GM18520 (cell line): ENCODE data around the gene TMCO1.
"Not testable (repeated sequence)": the region's sequence is repeated elsewhere in the genome, so short reads cannot be mapped to it uniquely, and the experiment has no call there.

Source experiments
- ATAC-seq: cut with Tn5 transposase; IDR thresholded peaks from one replicate; pipeline ENCODE4 v1.9.1; 2021; ENCODE audit not compliant: unreplicated experiment

Gene TMCO1, protein sequence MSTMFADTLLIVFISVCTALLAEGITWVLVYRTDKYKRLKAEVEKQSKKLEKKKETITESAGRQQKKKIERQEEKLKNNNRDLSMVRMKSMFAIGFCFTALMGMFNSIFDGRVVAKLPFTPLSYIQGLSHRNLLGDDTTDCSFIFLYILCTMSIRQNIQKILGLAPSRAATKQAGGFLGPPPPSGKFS

DNA sequence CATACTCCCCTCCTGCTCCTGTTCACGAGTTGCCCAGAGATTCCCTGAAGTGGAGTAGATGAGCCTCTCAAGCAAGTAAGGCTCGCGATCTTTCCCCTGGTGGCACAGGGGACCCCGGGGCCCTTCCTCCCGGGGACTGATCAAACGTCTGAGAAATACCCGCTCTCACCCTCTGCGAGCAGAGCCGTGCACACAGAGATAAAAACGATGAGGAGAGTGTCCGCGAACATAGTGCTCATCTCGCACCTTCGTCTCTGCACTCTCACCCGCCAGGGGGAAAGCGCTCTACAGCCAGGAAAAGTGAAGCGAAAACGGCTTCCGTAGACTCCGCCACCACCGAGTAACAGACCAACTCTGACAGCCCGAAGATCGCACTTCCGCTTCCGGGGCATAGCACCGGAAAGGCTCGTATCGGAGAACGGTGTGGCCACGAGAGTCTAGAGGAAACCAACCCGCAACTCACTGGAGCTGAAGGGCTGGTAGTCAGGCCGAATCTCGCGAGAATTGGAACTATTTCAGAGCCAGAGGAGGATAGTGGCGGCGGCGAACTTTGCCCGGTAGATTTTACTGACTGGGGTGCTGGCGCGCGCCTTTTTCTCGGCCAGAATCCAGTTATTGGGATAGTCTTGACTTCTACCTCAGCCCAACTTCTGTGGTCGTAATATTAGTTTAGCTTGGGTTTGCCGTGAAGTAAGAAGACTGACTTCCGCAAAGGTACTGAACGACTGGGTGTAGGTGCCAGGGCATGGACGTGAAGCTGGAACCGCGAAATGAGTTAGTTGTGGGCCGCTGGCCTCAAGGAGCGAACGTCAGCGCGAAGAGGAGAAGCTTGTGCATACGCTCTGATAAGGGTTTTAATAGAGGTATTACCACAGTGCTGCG, at the start of gene TMCO1:
Gene TMCO1, minus strand, starts transcription at position 356 of the 882 bp plus-strand sequence. Its CDS starts 117 bp downstream, at position 239.
- peak; percentile 100 for ATAC-seq

DNA sequence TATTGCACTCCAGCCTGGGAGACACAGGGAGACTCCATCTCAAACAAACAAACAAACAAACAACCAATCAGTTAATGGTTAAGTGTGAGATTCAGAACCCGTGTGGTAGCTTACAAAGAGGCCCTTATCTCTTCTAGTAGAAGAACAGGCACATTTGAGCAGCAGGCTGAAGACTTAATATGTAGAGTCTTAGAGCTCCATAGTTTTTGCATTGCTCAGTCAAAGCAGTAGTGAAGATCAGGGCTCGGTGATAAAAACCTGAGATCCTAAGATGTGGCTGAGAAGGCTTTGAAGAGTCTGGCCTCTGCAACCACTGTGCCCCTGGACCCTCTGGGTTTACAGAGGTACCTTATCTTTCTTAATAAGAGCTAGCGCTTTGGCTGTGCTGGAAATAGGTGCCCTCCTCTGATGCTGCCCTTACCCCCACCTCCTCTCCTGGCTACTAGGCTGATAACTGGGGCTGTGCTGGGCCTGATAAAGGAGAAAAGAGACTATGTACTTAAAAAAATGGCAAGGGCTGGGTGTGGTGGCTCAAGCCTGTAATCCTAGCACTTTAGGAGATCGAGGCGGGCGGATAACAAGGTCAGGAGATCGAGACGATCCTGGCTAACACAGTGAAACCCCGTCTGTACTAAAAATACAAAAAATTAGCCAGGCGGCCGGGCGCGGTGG, 48.3 kb upstream of the TMCO1 start:
- no peak for ATAC-seq

DNA sequence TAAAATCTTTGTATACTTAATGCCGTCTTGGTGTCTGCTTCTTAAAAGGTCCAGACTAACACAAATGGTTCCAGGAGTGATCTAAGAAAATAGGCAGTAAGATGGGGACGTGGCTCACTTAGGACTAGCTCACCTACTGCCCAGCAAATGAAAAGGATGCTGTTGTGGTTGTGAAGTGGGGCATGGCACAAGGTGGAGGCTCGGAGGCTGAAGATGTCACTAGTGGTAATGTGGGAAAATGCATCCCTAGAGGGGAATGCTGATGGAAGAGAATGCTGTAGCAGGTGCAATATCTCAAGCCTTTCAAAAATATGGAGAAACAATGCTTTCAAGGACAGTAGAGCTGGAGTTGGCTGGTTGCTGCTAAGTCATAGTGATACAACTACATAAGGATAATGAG, 47.5 kb upstream of the TMCO1 start:
- no peak for ATAC-seq

DNA sequence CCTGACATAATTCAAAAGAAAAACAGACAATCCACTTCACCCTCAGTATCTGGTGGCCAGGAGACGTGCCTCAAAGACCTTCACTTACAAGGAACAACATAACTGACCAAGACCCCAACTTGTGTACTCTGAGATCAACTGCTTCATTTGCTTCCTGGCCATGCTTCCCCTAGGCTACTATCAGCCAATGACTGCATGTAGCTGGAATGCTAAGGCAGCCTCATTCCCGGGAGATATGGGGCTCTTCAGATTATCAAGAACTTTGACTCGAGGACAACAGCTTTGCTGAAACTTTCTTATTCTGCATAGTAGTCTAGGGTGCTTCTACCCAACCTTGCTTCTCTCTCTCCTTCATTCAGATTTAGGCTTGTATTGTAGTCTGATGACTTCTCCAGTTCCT, 47.1 kb upstream of the TMCO1 start:
- no peak for ATAC-seq

DNA sequence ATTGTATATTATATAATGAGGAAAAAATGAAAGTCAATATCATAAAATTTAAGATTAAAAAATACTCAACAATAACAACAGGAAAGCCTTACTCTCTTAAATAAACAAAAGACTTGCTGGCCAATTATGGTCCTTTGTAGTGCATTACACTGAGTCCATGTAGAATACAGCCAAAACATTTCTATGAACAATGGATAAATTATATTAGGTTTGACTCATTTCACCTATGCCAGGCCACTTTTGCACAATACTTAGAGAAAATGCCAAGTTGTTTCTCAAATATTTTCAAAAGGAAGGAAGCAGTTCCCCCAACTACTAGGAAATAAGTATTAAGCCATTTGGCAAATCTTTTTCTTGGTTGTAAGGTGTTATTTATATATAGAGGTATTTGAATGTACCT, 38.9 kb upstream of the TMCO1 start:
- no peak for ATAC-seq

DNA sequence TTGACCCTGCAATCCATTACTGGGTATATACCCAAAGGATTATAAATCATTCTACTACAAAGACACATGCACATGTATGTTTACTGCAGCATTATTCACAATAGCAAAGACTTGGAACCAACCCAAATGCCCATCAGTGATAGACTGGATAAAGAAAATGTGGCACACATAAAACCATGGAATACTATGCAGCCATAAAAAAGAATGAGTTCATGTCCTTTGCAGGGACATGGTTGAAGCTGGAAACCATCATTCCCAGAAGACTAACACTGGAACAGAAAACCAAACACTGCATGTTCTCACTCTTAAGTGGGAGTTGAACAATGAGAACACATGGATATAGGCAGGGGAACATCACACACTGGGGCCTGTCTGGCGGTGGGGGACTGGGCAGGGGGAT, 35.8 kb upstream of the TMCO1 start:
- ATAC-seq = not testable (repeated sequence)

DNA sequence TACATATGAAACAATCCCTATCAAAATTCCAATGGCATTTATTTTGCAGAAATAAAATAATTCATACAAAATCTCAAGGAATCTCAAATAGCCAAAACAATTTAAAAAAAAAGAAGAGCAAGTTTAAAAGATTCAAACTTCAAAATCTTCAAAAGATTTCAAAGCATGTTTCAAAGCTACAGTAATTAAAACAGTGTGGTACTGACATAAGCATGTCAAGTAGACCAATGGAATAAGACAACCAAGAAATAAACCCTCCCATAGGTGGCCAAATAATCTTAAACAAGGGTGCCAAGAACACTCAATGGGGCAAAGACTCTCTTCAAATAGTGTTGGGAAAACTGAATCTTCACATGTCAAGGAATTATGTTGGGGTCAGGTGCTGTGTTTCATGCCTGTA, 30.7 kb upstream of the TMCO1 start:
- no peak for ATAC-seq

DNA sequence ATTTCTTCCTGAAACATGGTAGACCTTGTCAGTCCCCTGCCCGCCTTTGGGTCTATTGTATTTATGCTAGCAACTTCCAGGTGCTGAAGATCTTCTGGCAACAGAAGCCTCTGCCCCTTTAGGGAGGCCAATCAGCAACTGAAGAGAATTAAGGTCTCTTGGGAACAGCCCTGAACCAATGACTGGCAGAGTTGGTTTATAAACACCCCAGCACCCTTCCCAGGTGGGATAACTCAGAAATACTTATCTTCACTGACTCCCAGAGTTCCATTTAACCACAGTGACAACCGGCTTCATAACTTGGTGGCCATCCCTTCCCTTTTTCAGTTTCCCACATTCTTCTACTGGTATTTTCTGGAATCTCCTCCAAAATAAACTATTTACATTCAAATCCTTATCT, 27.2 kb upstream of the TMCO1 start:
- no peak for ATAC-seq

DNA sequence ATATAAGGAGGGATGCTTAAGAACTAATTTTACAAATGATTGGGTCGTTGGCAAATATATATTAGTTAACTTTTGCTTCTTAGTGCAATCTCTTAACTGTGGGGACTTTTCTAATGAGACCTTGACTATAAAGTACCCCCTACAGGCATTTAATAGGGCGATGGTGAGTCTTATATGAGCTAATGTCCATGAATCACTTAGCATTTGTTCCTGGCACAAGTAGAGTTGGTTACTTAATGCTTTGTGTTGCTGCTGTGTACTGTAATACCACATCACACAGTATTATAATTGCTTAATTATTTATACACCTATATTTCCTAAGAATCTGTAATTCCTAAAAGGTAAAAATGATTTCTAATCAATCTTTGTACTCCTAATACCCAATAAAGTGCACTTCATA, 25.3 kb upstream of the TMCO1 start:
- ATAC-seq = no peak

DNA sequence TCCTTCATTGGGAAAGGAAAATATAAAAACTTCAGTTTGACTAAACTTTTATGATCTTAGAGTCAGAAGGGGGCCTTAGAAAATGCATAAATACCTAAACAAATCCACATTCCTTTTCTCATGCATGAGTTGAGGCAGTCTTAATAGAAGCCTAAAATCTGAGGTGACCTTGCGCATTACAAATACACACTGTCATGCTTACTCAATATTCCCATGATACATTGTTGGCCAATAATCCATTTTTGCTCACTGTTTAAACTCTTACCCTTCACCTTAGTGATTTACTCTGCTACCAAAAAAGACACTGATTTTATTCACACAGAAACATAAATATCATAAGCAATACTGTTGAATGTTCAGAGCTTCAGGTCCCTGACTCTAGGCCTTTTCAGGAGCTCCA, 19.1 kb upstream of the TMCO1 start:
- no peak for ATAC-seq

DNA sequence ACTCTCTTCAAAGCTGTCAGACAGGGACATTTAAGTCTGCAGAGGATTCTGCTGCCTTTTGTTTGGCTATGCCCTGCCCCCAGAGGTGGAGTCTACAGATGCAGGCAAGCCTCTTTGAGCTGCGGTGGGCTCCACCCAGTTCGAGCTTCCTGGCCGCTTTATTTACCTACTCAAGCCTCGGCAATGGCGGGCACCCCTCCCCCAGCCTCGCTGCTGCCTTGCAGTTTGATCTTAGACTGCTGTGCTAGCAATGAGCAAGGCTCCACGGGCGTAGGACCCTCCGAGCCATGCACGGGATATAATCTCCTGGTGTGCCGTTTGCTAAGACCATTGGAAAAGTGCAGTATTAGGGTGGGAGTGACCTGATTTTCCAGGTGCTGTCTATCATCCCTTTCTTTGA, 14.9 kb upstream of the TMCO1 start:
- ATAC-seq = not testable (repeated sequence)

DNA sequence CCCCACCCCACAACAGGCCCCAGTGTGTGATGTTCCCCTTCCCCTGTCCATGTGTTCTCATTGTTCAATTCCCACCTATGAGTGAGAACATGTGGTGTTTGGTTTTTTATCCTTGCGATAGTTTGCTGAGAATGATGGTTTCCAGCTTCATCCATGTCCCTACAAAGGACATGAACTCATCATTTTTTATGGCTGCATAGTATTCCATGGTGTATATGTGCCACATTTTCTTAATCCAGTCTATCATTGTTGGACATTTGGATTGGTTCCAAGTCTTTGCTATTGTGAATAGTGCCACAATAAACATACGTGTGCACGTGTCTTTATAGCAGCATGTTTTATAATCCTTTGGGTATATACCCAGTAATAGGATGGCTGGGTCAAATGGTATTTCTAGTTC, 9.5 kb upstream of the TMCO1 start:
- ATAC-seq = not testable (repeated sequence)

DNA sequence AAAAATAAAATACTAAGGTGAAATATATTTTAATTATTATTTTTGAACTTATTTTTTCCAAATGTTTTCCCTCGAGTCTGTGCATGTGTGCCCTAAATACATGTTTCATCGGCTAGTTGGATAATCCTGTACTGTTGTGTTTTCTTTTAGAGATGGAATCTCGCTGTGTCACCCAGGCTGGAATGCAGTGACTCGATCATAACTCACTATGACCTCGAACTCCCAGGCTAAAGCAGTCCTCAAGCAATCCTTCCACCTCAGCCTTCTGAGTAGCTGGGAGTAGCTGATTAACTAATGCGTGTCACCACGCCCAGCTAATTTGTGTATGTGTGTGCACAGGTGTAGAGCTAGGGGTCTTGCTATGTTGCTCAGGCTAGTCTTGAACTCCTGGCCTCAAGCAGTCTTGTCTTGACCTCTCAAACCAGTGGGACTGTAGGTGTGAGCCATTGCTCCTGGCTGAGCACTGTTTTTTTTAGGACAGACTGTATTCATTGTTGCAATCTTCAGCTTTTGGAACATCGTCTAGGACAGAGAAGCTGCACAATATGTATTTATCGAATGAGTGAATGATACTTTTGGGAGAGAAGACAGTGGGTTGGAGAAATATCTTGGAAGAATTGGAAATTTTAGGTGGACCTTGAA, 4.8 kb upstream of the TMCO1 start:
- ATAC-seq = no peak

DNA sequence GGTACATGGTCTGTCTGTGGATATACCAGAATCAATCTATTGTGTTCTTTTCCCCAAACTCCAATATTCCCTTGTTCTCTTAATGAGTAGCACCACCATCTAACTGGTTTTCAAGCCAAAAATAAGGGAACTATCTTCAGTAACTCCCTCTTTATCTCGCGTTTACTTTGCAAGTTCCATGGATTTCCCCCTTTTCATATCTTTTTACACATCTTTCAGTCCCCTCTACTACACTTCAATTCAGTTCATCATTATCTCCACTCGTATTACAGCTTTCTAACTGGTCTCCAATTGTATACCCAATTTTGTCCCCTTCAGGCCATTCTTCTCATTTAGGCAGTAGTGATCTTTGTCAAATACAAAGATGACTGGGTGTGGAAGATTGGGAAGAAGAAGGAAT, 4.1 kb upstream of the TMCO1 start:
- ATAC-seq = no peak

DNA sequence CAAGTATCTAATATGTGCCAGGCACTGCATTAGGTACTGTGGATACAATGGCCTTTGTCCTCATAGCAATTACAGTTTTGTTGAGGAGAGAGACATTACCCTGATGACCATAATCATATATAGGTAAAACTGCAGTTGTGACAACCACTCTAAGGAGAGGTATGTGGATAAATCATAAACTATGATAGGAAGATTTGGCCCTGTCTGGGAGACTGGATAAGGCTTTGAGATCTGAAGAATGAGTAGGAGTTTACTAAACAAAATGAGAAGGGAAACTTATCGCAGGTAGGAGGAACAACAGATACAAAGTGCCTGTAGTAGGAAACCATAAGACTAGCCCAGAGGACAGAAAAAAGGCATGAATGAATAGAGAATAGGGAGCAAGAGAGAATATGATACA, 4.4 kb downstream of the TMCO1 start:
- ATAC-seq = no peak

DNA sequence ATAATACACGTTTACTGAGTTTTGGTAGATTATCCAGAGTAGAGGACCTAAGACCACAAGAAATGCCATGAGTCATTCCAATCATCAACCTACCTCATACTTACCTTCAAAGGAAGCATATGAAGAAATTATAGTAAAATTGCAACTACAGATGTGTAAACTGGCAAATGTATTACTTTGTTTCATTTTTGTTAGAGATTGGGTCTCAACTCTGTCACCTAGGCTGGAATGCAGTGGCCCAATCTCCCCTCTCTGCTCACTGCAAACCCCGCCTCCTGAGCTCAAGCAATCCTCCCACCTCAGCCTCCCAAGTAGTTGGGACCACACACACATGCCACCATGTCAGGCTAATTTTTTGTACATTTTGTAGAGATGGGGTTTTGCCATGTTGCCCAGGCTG, 5.2 kb downstream of the TMCO1 start:
- no peak for ATAC-seq

DNA sequence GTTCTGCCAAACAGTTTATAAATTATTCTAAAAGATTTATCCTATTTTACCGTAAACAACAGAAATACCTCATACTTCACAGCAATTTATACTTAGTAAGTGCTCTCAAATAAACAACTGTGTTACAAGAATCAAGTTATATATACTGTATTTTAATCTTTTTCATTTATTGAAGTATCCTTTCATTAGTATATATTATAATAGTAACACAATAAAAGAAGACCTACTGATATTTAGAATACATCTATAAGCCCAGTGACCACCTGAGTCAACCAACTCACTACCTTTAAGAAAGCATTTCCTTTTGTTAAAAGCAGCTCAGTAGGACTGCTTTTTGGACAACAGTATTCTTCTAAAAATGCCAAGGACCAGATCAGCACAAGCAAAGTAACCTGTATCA, 5.9 kb downstream of the TMCO1 start:
- ATAC-seq = no peak

DNA sequence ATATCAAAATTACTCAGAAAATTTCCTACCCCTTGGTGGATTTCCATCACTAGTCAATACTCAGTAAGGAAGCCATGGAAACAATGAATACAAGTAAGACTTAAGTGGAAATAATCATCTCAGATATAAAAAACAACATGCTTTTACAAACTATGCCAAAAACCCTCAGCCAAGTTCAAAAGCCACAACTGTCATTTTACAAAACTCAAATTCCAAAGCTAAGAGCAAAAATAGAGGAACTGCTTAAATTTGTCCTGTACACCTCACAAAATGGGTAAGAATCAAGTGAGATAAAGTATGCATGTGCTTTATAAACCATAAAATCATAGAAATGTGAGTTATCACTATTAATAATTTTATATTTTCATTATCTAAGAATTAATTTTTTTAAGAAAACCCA, 9.6 kb downstream of the TMCO1 start:
- no peak for ATAC-seq

DNA sequence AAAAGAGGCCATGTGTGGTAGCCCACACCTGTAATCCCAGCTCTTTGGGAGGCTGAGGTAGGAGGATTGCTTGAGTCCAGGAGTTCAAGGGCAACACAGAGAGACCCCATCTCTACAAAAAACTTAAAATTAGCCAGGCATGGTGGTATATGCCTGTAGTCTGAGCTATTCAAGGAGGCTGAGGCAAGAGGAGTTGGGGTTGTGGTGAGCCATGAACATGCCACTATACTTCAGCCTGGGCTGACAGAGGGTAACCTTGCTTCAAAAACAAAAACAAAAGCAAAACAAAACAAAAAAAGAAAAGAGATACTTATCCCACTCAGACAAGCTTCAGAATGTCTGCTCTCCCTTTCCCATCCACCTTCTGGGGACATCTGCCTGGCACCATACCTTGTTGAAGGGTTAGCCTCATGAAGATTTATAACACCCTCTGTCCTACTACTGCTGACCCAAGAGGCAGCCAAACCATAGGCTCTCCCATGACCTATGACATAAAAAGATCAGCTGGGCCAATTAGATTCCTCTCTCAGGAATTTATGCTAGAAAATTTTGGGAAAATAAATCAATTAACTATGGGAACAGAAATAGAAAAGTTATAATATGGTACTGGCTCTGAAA, 13.2 kb downstream of the TMCO1 start:
- no peak for ATAC-seq

DNA sequence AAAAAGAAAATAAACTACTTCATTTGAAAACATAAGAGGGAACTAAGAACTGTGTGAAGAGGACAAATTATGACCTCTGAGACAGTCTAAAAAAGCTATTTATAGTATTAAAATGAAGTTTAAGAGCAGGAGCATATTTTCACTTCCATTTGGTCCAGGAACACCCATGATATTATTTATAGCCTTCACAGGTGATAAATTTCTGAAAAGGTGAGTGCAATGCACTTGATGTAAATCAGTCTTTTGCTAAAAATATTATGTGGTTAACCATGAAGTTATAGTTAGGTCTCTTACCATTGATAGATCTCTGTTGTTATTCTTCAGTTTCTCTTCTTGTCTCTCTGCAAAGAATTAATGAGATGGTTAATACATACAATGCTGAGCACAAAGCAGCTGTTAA, 14.7 kb downstream of the TMCO1 start:
- peak; percentile 86 for ATAC-seq

DNA sequence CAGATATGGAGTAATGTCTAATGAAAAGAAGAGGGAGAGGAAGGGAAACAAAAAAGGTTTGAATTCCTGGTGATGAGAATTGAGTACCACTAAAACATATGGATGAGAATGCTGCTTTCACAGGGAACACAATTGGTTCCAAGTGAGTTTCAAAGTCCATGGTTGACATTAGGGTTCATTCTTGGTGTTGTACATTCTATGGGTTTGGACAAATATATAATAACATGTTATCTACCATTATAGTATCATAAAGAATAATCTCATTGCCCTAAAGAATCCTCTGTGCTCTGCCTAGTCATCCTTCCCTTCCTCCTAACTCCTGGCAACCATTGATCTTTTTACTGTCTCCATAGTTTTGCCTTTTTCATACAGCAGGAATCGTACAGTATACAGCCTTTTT, 20.1 kb downstream of the TMCO1 start:
- ATAC-seq = no peak
